HL-60/S4 (cell line): ENCODE measurements around the gene RTRAF.

Source experiments
- in situ Hi-C: fragments of 300-500 bp; cut with MboI; formaldehyde crosslinking; loops from 2 replicates; pipeline ENCODE4 v1.14.3; 2022; ENCODE audit warnings: low sequenced_read_pairs

The RTRAF gene

DNA sequence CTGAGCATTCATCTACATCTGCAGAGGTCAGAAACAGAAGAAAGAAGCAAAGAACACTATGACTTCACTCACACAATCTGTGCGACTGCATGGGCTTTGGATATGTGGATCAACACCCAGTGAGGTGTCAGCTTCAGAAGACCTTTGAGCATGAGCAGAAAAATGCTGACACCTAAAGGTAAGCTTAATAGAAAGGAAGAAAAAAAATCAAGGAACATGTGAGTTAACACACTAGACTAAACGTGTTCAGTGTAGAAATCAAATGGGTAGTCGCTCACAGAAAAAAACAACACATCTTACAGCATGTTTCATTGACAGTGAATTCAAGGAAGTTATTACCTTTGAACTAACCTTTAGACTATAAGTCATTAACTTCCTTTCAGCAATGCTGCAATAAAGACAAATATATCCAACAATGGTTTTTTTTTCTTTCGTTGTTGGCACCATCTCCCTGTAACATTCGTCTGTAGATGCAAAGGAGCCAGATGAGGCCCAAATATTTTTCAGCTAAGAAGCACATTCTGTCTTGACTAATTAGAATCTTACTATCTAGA lies 30.9 kb downstream of the RTRAF start:
- in situ Hi-C loops: no loop called here

- in situ Hi-C loops: no loop called here
Measured at GRCh38 chr14:52020866-52021717, 31.7 kb downstream of the RTRAF start.

DNA sequence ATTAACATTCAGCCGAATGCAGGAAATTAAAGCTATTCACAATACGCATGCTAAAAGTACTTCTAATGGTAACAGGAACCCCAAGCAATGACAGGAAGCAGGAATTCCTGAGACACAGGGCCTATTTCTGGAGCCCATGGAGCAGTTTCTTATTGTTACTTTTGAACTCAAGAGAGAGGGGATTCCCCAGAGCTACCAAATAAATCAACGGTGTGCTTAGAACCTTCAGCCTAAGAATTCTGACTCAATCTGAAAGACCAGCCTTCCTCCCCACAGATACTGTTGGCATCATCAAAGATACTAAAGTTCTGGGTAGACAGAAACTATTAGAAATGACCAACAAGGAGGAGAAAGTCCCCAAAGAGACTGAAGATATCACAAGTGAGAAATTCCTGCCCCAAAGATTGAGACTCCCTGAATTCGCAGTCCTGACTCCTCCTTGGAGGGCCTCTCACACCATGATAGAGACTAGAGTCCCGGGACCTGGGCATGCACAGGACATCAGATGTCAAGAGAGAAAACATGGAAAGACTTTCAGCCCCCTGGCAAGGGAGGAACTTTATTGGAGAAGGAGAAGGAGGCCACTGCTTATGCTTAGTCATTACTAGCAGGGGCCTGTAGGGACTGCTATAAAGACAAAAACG lies 32.7 kb downstream of the RTRAF start:
- in situ Hi-C loops: no loop called here

DNA sequence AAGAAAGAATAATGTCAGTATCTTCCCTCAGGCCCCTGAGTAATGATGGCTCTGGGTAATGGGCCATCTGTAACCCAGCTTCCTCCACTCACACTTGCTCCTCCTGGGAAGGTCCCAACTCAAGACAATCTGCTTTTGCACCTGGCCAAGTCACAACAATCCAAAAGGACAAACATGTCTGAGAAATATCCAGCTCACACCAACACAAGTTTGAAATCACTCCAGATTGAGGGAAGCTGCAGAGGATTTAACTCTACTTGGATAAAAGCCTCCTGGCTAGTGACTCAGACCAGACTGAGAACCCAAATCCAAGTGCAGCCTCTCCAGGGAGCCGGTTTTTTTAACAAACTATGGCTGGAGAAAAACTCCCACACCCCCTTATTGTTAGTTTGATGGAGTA lies 34.2 kb downstream of the RTRAF start:
- in situ Hi-C loops: no loop called here

- in situ Hi-C loops: no loop called here
Measured at GRCh38 chr14:52025310-52025709, 36.0 kb downstream of the RTRAF start.

GRCh38 chr14:52026017-52026660 lies 36.8 kb downstream of the RTRAF start:
- in situ Hi-C loops: no loop called here

DNA sequence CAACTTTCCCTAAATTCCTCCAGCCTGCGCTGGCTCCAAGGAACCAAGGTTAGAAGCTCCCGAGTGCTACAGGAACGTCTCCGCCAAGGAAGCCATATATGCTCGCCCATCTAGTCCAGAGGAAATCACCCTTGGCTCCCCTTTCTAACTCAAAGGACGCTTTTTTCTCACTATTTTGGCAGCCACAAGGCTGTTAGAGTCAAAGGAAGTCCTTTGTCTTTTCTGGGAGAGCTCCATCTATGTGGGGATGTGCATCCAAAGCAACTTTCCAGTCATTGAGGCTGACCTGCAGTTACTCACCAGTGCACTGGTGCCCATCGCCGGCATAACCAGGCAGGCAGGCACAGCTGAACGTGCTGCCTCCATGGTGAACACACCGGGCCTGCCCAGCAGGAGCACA lies 37.6 kb downstream of the RTRAF start:
- in situ Hi-C loops: no loop called here

DNA sequence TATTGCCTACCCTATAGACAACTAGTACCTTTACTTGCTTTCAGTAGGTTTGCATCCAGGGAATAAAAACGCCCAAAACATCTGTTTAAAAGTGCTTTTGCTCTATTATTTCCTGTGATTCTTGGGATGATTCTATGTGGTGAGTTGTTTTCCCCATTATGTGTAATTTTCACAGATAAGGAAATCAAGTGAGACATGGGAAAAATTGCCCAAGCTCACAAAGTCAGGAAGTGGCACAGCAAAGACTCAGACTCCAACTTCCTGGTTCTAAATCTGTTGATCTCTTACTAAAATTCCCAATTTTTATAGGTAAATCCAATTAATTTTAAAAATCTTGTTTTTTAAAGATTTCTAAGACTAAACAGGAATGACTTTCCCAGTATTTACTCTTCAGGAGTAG lies 40.5 kb downstream of the RTRAF start:
- in situ Hi-C loops: no loop called here

- in situ Hi-C loops: no loop called here
Measured at GRCh38 chr14:52031781-52032180, 42.4 kb downstream of the RTRAF start.

DNA sequence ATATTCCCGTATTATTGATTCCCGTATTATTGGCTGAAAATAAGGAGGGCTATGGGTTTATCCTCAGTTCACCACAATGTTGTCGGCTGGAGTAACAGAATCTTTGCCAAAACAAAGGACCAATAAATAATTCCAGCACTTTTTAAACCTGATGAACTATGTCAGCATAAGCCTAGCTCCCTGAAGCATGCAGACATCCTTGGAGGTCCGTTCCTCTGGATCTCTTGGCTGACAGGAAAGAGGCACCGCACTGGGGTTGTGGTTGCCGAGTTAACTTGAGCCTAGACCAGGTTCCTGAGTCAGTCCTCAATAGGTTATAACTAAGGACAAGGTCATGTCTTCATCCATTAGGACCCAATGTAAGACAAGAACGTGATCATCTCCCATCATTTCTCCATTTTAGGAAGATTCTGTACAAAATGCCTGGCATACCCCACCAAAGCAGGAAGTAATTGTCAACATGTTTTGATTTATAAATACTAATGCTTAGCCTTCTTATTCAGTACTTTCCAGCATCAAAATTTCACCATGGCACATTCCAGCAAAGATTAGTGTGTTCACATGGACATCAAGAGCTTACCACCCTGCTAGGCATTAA lies 43.0 kb downstream of the RTRAF start:
- in situ Hi-C loops: no loop called here

DNA sequence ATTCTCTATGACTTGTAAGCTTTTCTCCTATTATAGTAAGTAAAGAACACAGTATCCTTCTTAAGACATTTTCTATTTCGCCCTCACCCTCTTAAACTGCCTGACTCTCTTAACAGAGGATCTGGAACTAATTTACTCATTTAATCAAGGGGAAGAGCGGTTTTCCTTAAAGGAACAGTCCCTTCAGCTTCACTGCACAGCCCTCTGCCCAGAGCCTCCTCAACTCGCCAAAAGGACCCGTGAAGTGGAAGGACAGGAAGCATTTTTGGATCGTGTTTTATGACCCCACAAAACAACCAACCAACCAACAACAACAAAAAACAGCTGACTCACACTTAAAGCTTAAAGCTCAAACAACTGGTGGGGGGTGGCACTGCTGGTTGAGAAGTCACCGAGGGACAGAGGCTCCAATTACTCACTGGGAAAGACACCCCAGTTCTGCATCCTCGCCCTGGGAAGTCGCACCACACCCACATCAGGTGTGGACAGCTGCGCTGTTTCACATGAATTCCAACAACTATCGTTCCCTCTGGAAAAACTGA lies 43.8 kb downstream of the RTRAF start:
- in situ Hi-C loops: no loop called here

DNA sequence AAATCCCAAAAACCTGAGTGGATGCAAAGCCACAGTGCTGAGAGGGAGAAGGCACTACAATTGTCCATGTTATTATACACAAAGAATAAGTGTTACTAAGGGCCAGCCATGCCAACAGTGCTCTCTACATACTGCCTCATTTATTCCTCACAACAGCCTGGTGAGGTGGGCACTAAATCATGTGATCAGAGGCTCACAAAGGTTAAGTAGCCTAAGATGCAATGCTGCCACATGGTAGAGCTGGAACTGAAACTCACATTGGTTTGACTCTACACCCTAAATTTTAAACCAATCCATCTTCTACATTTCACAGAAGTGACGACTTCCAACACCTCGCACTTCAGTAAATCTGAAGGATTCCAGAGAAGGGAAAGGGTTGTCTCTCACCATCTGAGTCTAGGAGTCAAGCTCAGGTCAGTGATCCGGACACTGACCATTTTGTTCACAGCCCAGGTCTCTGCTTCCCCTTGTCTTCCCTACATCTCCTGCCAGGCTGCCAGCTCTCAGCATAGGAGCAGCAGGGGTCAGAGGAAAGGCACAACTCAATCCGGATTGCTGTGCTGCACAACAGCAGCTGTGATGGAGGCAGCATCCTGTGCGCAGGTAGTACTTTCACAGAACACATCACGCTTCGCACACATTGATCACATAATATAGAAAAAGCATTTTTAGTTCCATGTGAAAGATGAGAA lies 49.9 kb downstream of the RTRAF start:
- in situ Hi-C loops: no loop called here

DNA sequence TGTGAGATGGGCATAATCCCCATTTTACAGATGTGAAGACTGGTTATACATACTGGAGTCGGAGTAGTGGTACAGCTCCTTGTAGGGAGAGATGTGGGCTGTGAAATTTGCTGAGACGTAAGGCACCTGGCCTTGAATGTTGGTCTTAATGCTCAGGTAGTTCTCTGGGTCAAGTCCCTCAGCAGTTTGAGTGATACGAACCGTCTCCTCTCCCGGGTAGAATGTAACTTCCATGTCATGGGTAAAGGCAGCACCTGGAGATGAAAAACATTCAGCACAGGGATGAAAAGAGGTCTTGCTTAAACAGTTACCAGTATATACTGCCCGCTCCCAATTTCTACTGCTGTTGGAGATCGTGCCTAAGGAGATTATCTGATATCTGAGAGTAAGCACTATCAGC lies 51.3 kb downstream of the RTRAF start:
- in situ Hi-C loops: no loop called here

DNA sequence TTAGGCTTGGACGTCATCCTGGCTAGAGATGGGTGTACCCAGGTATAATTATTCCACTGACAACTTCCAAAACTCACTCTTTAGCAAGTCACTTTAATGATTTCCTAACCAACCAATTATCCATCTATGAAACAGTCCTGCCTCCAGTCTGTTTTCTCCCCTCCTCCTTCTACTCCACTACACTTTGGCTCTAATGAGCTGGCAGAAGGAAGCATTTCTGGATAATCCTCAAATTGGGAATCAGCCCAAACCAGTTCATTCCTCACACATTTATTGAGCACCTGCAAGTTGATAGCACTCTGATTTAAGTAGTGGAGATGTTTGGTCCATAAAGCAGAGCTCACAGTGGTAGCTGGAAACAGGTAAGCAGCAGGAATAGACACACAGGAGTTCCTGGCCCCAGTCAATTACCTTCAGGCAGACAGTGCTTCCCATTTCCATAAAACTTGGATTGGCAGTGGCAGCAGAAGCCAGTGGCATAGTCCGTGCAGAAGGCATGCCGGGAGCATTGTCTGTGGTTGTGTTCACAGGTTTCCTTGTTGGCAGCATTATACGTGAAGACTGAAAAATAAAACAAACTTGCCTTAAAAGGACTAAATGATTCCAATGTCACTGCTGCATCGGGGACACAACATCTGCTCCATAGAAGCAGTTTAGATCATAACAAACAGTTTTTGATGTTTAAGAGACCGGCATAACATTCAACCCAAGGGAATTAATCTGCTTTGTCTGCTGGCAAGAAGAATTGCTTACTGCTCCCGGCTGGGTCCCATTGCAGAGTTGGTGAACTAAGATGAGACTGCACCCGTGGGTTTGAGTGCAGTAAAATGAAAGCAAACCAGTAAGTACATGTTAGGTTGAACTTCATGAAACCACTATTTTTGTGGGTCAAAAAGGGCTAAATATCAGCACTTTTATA lies 53.3 kb downstream of the RTRAF start:
- in situ Hi-C loops: no loop called here

DNA sequence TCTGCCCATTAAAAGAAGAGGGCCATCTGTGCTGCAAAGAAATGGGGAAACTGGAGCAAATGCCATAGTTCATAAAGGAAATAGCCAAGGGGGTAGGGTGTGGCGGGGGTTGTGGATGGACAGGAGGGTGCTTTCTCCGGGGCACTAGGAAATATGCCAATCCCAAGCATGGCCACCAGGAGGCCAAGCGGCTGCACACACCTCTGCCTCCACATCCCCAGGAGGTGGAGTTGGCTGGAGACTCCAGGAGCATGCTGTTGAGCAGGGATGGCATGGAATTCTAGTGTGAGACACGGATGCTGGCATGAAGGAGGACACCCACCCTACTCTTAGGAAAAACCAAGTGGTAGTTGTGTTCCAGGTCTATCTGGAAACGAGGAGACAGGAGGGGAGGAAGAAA lies 54.3 kb downstream of the RTRAF start:
- in situ Hi-C loops: no loop called here

DNA sequence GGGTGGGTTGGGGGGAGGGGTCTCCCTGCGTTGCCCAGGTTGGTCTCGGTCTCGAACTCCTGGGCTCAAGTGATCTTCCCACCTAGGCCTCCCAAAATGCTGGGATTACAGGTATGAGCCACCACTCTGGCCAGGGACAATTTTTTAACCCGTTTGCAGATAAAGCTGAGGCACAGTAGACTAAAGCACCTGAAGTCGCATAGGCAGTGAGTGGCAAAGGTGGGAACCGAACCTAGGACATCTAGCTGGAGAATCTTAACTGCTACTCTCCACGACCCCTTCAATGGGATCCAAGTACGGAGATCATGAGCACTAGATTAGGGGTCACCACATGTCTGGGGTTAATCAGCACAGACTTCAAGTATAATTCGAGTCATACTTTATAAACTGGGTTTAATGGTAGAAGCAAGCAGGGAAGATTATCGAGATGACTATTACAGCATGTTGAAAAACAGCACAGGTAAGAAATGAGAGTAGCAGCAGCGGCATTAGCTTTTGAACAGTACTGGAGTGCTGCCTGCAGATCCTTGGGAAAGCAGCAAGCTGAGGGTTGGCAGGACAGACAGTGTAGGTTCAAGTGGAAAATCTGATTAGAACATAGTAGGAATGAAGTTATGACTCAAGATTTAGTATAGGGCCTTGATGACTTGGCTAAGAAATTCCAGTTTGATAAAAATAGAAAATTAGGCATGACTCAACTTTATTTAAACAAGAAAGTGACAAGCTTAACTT lies 55.6 kb downstream of the RTRAF start:
- in situ Hi-C loops: no loop called here

DNA sequence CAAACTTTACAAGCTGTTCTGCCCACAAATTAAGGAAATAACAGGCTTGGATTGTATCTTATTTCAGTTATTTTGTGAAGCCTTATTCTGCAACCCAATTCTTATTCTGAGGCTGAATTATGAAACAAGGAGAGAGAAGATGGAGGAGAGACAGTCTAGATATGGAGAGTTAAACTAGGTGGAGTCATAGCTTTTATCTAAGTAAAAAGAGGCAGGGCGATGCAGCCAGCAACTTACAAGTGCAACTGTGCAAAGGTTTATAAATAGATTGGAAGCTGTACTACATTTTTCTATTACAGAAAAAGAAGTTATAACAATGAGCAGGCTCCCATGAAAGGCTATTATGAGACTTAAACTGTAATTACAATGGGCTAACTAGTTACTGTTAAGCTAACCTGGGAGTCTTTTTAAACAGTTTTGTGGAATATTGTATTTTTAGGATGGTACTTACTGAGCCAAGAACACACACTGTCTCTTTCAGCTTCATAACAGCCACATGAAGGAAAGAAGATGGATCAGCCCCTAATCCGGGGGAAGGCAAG lies 57.1 kb downstream of the RTRAF start:
- in situ Hi-C loops: no loop called here

GRCh38 chr14:52048116-52048515 lies 58.8 kb downstream of the RTRAF start:
- in situ Hi-C loops: no loop called here
